DMS 273 (cell line): ENCODE measurements around the gene RTTN.

Experiments
- DNase-seq: peaks from one replicate; lab custom pipeline; 2025; ENCODE audit not compliant: unreplicated experiment; lab: John Stamatoyannopoulos, UW

Gene RTTN

GRCh38 chr18:70078106-70078505 is 127.4 kb downstream of the RTTN start:
- DNase-seq: no peak

GRCh38 chr18:70075906-70076305 is 129.6 kb downstream of the RTTN start:
- DNase-seq: no peak

- DNase-seq: no peak
These were observed 131.4 kb downstream of the RTTN start for GRCh38 chr18:70074116-70074515.

GRCh38 chr18:70073432-70073831 is 132.1 kb downstream of the RTTN start:
- DNase-seq: no peak

- DNase-seq: peak; percentile 27
These were observed 132.8 kb downstream of the RTTN start for GRCh38 chr18:70072678-70073077.

- no peak for DNase-seq
These were observed 135.5 kb downstream of the RTTN start for GRCh38 chr18:70069965-70070364.

GRCh38 chr18:70069382-70069781 is 136.1 kb downstream of the RTTN start:
- no peak for DNase-seq

- DNase-seq: no peak
These were observed 136.5 kb downstream of the RTTN start for GRCh38 chr18:70068981-70069380.

GRCh38 chr18:70059684-70060083 is 145.8 kb downstream of the RTTN start:
- no peak for DNase-seq

GRCh38 chr18:70058916-70059315 is 146.6 kb downstream of the RTTN start:
- DNase-seq: no peak

GRCh38 chr18:70047931-70048603 is 157.4 kb downstream of the RTTN start:
- DNase-seq: no peak

GRCh38 chr18:70046796-70047195 is 158.7 kb downstream of the RTTN start:
- DNase-seq: no peak

- no peak for DNase-seq
These were observed 159.3 kb downstream of the RTTN start for GRCh38 chr18:70046207-70046606.

GRCh38 chr18:70044632-70045031 is 160.9 kb downstream of the RTTN start:
- no peak for DNase-seq

GRCh38 chr18:70041459-70042050 is 163.9 kb downstream of the RTTN start:
- DNase-seq: no peak

GRCh38 chr18:70039186-70039585 is 166.3 kb downstream of the RTTN start:
- DNase-seq: no peak

- no peak for DNase-seq
These were observed 167.9 kb downstream of the RTTN start for GRCh38 chr18:70037431-70038061.

GRCh38 chr18:70036771-70037347 is 168.6 kb downstream of the RTTN start:
- DNase-seq: no peak

- DNase-seq: no peak
These were observed 169.3 kb downstream of the RTTN start for GRCh38 chr18:70036168-70036567.

GRCh38 chr18:70031221-70031620 is 174.3 kb downstream of the RTTN start:
- no peak for DNase-seq

GRCh38 chr18:70030728-70031127 is 174.8 kb downstream of the RTTN start:
- no peak for DNase-seq

GRCh38 chr18:70029163-70029562 is 176.3 kb downstream of the RTTN start:
- no peak for DNase-seq
